ENCODE data around the gene BTBD1.

DNA sequence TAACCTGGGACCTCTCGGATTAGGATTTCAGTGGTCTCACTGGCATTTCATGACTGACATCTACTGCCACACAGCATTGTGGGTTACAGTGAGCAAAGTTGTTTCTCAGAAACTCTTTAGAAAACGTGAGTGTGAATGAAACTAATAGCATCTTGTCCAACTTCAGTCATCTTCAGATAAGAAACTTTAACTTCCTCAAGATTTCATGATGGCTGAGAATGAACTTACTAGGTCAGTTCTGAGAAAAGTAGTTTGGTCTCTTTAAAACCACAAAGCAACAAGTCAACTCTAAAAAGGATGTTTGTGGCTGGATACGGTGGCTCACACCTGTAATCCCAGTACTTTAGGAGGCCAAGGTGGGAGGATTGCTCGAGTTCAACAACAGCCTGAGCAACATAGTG is 100.4 kb downstream of the BTBD1 start:
- TF ChIP-seq CTCF (IDR thresholded peaks at IDR 0.05) (no peak), POLR2A (IDR thresholded peaks at IDR 0.05) (no peak)

Measured in uterus (tissue), 2 donors.